ENCODE results near the gene UBALD2. TPM values are rescaled to one million over a fixed set of nuclear protein-coding genes. Genes with fewer than 3 reads are reported as not detected.

Gene UBALD2
- 6.8 and 8.9 TPM in 2 replicates for total RNA-seq

GRCh38 chr17:76264755-76265623 is at the start of gene UBALD2:
TSS of gene UBALD2 (plus strand) at chr17:76265348. CDS start at chr17:76265506, 158 bp downstream.

GRCh38 chr17:76240461-76241203 is 24.5 kb upstream of the UBALD2 start, which contains the start of gene RNF157:
TSS of gene RNF157 (minus strand) at chr17:76240493. CDS start at chr17:76240240, 253 bp downstream.

GRCh38 chr17:76307966-76308338 is 42.8 kb downstream of the UBALD2 start, which contains the start of gene QRICH2:
TSS of gene QRICH2 (minus strand) at chr17:76308276. CDS start at chr17:76307998, 278 bp downstream.

Other genes with a start within 250 kb of the UBALD2 start
- gene EVPL, start 238.0 kb upstream of the UBALD2 start, total RNA-seq, result under 0.01 TPM in 1 of 2 replicates, not detected in the other
- 25.1 and 54.9 TPM in 2 replicates for gene SRP68, start 192.8 kb upstream of the UBALD2 start, total RNA-seq
- gene GALR2, start 190.6 kb upstream of the UBALD2 start, total RNA-seq, result 0.16 TPM in 1 of 2 replicates, not detected in the other
- not detected in 2 replicates for gene ZACN, start 186.2 kb upstream of the UBALD2 start, total RNA-seq
- gene EXOC7, start 161.6 kb upstream of the UBALD2 start, total RNA-seq, result 51.8 and 129 TPM in 2 replicates
- under 0.01 TPM in 1 of 2 replicates, not detected in the other for gene FOXJ1, start 124.1 kb upstream of the UBALD2 start, total RNA-seq
- gene RNF157, start 24.9 kb upstream of the UBALD2 start, total RNA-seq, result 0.32 and 0.63 TPM in 2 replicates
- gene QRICH2, start 42.9 kb downstream of the UBALD2 start, total RNA-seq, result 3.1 and 10.4 TPM in 2 replicates
- 60.5 and 129 TPM in 2 replicates for gene PRPSAP1, start 88.6 kb downstream of the UBALD2 start, total RNA-seq
- gene SPHK1, start 119.3 kb downstream of the UBALD2 start, total RNA-seq, result 52.5 and 142 TPM in 2 replicates
- gene UBE2O, start 187.8 kb downstream of the UBALD2 start, total RNA-seq, result 14.7 and 51.5 TPM in 2 replicates
- gene AANAT, start 202.3 kb downstream of the UBALD2 start, total RNA-seq, result not detected in 2 replicates
- gene RHBDF2, start 236.1 kb downstream of the UBALD2 start, total RNA-seq, result 14.9 and 50.5 TPM in 2 replicates